Kidney epithelial cell (primary cell): ENCODE measurements around the gene AMOTL1. TPM values are rescaled to one million over a fixed set of nuclear protein-coding genes. Genes with fewer than 3 reads are reported as not detected.

Experiments
- DNase-seq: peaks from one replicate; pipeline ENCODE4 v3.0.0-alpha.2; 2010; ENCODE audit warnings: low read depth
- H3K27me3 ChIP-seq: 2 replicates; pipeline ENCODE4 v1.6.0; 2011; ENCODE audit warnings: low read length; ENCODE audit not compliant: control insufficient read depth, insufficient read depth
- H3K36me3 ChIP-seq: 2 replicates; pipeline ENCODE4 v1.5.1; 2011; ENCODE audit warnings: low read length; ENCODE audit not compliant: control insufficient read depth, insufficient read depth
- H3K4me3 ChIP-seq: 2 replicates; pipeline ENCODE4 v1.5.1; 2011; ENCODE audit warnings: low read depth, mild to moderate bottlenecking, control low read depth, low read length
- total RNA-seq: library from RNA; depleted of rRNA; stranded (reverse); fragments of >200 nt; gene quantifications from 2 replicates; pipeline ENCODE4 v1.2.3, GENCODE V29; 2015
- TF ChIP-seq, protein P1 (sequence below): IDR thresholded peaks from 2 replicates; pipeline ENCODE4 v1.5.1; 2011; ENCODE audit warnings: mild to moderate bottlenecking, moderate library complexity, low read length, control low read depth, inconsistent platforms; ENCODE audit not compliant: insufficient read depth, poor library complexity, severe bottlenecking

AMOTL1 gene
- total RNA-seq, 1 donor from 2014 or later: 48.8 TPM

DNA sequence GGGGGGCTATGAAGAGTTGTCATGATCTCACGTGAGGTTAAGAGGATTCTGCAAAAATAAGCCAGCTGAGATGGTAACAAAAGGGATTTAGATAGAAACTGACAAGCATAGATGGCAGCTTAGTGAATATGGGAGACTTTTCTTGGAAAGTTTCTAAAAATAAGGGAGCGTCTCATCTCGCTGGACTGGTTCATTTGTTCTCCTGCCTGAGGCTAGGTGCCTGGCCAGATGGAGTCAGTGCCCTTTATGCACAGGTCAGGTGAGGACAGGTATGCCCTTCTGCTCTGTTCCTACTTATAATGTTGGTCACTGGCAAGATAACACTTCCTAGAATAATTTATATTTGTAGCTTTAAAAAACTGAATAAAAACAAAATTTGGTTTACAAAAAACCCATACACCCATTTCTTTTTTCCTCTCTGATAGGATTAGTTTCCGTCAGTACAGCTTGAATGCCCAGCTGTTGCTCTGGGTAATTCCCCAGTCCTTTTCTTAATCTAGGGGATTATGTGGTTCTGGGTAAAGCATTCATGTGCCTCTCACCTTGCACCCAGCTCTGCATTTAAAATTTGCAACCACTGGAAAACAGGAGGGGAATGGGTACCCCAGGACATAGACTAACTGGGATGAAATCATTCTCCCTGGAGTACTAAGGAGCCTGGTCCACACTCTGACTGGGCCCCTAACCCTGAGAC lies 90.0 kb downstream of the AMOTL1 start:
- no peaks in the 10 kb centered on the region for H3K27me3 ChIP-seq
- TF ChIP-seq, protein P1, sequence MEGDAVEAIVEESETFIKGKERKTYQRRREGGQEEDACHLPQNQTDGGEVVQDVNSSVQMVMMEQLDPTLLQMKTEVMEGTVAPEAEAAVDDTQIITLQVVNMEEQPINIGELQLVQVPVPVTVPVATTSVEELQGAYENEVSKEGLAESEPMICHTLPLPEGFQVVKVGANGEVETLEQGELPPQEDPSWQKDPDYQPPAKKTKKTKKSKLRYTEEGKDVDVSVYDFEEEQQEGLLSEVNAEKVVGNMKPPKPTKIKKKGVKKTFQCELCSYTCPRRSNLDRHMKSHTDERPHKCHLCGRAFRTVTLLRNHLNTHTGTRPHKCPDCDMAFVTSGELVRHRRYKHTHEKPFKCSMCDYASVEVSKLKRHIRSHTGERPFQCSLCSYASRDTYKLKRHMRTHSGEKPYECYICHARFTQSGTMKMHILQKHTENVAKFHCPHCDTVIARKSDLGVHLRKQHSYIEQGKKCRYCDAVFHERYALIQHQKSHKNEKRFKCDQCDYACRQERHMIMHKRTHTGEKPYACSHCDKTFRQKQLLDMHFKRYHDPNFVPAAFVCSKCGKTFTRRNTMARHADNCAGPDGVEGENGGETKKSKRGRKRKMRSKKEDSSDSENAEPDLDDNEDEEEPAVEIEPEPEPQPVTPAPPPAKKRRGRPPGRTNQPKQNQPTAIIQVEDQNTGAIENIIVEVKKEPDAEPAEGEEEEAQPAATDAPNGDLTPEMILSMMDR: no peak
- no peak overlapping the region for H3K4me3 ChIP-seq
- DNase-seq: no peak
- peaks cover 1% of the 10 kb centered on the region for H3K36me3 ChIP-seq

DNA sequence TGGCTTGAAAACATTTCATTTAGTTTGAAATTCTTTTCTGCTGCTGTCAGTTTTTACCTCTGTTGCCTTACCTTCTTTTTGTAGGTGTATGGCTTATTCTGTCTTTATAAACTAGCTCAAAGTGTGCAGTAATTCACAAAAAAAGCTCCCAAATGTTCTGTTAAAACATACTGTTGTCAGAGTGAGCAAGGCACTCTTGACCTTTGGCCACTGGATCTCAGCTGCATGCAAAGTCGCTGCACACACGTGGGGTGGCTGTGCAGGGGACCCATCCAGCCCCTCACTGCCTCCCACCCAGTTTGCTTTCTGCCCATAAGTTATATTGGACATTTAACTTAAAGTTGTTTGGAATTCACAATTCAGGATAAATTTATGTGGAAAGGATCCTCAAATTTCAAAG lies 92.2 kb downstream of the AMOTL1 start:
- TF ChIP-seq, protein P1: no peak
- peaks cover 5% of the 10 kb centered on the region for H3K36me3 ChIP-seq
- no peak overlapping the region for H3K4me3 ChIP-seq
- DNase-seq: no peak
- no peaks in the 10 kb centered on the region for H3K27me3 ChIP-seq

DNA sequence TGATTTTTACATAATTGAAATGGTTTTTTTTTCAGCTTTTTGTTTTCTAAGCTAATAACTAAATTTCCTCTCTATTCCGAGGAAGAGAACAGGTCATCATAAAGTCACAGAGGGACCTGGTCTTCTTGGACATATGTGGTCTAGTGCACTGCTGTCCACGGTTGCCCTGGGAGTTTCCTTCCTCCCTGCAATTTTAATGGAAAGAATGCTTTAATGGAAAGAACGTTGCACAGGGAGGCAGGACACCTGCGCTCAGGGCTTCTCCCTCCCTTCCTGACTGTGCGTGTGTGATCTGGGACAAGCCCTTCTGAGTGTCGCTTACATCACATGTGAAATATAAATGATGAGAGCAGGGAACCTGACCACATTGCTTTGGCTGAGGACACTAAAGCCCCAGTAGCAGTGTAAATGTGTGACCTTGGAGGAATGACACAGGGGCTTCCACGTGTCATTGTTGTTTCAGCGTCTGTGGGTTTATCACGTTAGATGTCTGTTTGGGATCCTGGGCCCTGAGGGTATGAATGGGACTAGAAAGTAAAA lies 93.2 kb downstream of the AMOTL1 start:
- Histone ChIP-seq H3K27me3 (no peaks in the 10 kb centered on the region), H3K36me3 (peaks cover 7% of the 10 kb centered on the region), H3K4me3 (no peak overlapping the region)
- TF ChIP-seq, protein P1: no peak
- no peak for DNase-seq

DNA sequence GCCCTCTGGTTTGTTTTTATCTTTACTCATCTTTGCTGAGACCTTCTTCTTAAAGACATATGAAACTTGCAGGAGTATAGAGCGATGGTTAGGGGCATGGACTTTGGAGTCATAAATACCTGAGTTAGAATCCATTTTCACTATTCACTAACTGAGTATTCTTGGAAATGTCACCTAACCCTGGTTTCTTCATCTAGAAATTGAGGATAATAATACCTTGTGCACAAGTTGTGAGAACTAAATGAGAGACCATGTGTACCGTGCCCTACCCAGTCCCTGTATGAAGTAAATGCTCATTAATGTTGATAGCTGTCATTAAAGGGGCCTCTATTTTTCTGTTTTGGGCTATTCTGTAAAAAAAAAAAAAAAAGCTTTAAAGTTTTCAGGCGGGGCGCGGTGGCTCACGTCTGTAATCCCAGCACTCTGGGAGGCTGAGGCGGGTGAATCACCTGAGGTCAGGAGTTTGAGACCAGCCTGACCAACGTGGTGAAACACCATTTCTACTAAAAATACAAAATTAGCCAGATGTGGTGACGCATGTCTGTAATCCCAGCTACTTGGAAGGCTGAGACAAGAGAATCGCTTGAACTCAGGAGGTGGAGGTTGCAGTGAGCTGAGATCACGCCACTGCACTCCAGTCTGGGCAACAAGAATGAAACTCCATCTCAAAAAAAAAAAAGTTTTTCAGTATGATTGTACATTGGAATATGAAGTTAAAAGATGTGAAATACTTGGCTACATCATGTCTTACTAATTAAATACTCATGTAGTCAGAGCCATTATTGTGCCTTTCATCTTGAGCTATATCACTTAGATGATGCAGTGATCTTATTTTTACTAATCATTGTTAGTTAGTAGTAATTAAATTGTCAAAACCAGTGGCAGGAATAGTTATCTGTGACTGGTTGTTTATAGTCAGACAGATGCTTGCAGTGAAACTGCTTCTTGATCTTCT lies 95.0 kb downstream of the AMOTL1 start:
- DNase-seq: no peak
- no peak overlapping the region for H3K4me3 ChIP-seq
- TF ChIP-seq, protein P1: no peak
- H3K36me3 ChIP-seq: peaks cover 7% of the 10 kb centered on the region
- no peaks in the 10 kb centered on the region for H3K27me3 ChIP-seq

DNA sequence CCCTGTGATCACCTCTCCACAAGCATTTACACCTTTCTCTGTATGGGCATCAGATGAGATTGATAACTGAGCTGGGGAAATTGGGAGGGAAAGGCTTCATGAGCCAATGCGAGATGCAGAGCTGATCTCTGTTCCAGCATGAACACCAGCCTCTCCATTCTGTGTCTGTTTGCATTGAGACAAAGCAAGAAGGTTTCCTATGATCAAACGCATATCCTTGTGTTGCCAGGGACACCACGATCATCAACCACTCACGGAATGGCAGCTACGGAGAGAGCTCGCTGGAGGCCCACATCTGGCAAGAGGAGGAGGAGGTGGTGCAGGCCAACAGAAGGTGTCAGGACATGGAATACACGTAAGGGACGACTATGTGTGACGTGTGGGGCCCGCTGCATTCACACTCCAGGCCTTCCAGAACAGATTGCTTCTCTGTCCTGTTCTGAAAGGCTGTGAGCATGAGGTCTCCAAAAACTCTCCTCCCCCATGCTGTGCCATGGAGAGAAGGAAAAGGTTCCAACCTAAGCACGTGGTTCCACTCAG lies 96.4 kb downstream of the AMOTL1 start:
- peaks cover 7% of the 10 kb centered on the region for H3K36me3 ChIP-seq
- H3K27me3 ChIP-seq: no peaks in the 10 kb centered on the region
- no peak overlapping the region for H3K4me3 ChIP-seq
- TF ChIP-seq, protein P1: no peak
- no peak for DNase-seq
